GM23338 (cell line): ENCODE measurements around the gene HOMER1. TPM values are rescaled to one million over a fixed set of nuclear protein-coding genes. Genes with fewer than 3 reads are reported as not detected.

Experiments used
- ATAC-seq: fragments of 200-7000 bp; cut with Tn5 transposase; 3 replicates; pipeline ENCODE4 v1.9.1; 2020
- DNase-seq: peaks from one replicate; pipeline ENCODE4 v3.0.0-alpha.2; 2015; ENCODE audit warnings: low spot score
- H2AFZ ChIP-seq: fragments of 200-600 bp; sonication (generic); 2 replicates; pipeline ENCODE4 v1.8.0; 2016; ENCODE audit warnings: antibody characterized with exemption, mild to moderate bottlenecking, moderate library complexity
- H3F3A ChIP-seq: fragments of 200-600 bp; sonication (generic); replicated peaks from 2 replicates; pipeline ENCODE4 v1.8.0; 2017; ENCODE audit warnings: antibody characterized with exemption, mixed run types, low read depth
- H3K27ac ChIP-seq: fragments of 200-600 bp; sonication (generic); 2 replicates; pipeline ENCODE4 v1.6.1; 2016; ENCODE audit warnings: low read depth
- H3K27me3 ChIP-seq: fragments of 200-600 bp; sonication (generic); 2 replicates; pipeline ENCODE4 v1.8.0; 2016; ENCODE audit warnings: mild to moderate bottlenecking, mixed run types, moderate library complexity; ENCODE audit not compliant: insufficient read depth
- H3K36me3 ChIP-seq: fragments of 200-600 bp; sonication (generic); 2 replicates; pipeline ENCODE4 v1.8.0; 2016; ENCODE audit warnings: mild to moderate bottlenecking; ENCODE audit not compliant: insufficient read depth
- H3K4me1 ChIP-seq: fragments of 200-600 bp; sonication (generic); 2 replicates; pipeline ENCODE4 v1.8.0; 2016; ENCODE audit warnings: mild to moderate bottlenecking, moderate library complexity; ENCODE audit not compliant: insufficient read depth
- H3K4me2 ChIP-seq: fragments of 200-600 bp; sonication (generic); 2 replicates; pipeline ENCODE4 v1.7.1; 2017; ENCODE audit warnings: mixed run types
- H3K4me3 ChIP-seq: fragments of 200-600 bp; sonication (generic); 2 replicates; pipeline ENCODE4 v1.6.1; 2016; ENCODE audit warnings: mixed run types
- H3K79me2 ChIP-seq: fragments of 200-600 bp; sonication (generic); replicated peaks from 2 replicates; pipeline ENCODE4 v1.8.0; 2017; ENCODE audit warnings: mild to moderate bottlenecking; ENCODE audit not compliant: insufficient read depth
- H3K9me2 ChIP-seq: fragments of 200-600 bp; sonication (generic); 2 replicates; pipeline ENCODE4 v1.8.0; 2017; ENCODE audit not compliant: insufficient read depth
- H4K20me1 ChIP-seq: fragments of 200-600 bp; sonication (generic); replicated peaks from 2 replicates; pipeline ENCODE4 v1.8.0; 2017; ENCODE audit warnings: mild to moderate bottlenecking; ENCODE audit not compliant: insufficient read depth
- H3K27ac Mint-ChIP-seq: 2 replicates; pipeline ENCODE4 v1.8.0; 2020; ENCODE audit warnings: inconsistent platforms, mild to moderate bottlenecking, moderate library complexity, mixed read lengths
- H3K27me3 Mint-ChIP-seq: 3 replicates; pipeline ENCODE4 v1.8.0; 2022; ENCODE audit warnings: low read depth, mild to moderate bottlenecking, moderate library complexity, mixed read lengths, inconsistent platforms; ENCODE audit not compliant: insufficient read depth, poor library complexity
- H3K36me3 Mint-ChIP-seq: 3 replicates; pipeline ENCODE4 v1.8.0; 2021; ENCODE audit warnings: low read depth, mild to moderate bottlenecking, inconsistent platforms, moderate library complexity, mixed read lengths
- H3K4me1 Mint-ChIP-seq: 3 replicates; pipeline ENCODE4 v1.8.0; 2020; ENCODE audit warnings: mild to moderate bottlenecking, inconsistent platforms, mixed read lengths
- H3K4me3 Mint-ChIP-seq: 3 replicates; pipeline ENCODE4 v1.8.0; 2021; ENCODE audit warnings: moderate library complexity, mild to moderate bottlenecking, inconsistent platforms, mixed read lengths
- H3K9me3 Mint-ChIP-seq: 3 replicates; pipeline ENCODE4 v1.8.0; 2020; ENCODE audit warnings: moderate library complexity, mild to moderate bottlenecking, inconsistent platforms, mixed read lengths
- JUNB ChIP-seq: IDR thresholded peaks from one replicate; pipeline ENCODE4 v1.6.1; 2016; ENCODE audit warnings: antibody characterized with exemption; ENCODE audit not compliant: unreplicated experiment
- polyA plus RNA-seq: library from polyadenylated mRNA; unstranded; fragments of >200 nt; fragmentation: Nextera tagmentation; extraction: Ambion mirVana; gene quantifications from 2 replicates; pipeline ENCODE4 v1.2.1, GENCODE V29; 2016
- total RNA-seq: library from RNA; depleted of rRNA; stranded (reverse); fragments of >200 nt; shearing (Covaris generic); gene quantifications from 2 replicates; pipeline ENCODE4 v1.2.3, GENCODE V29; 2014
- TF ChIP-seq, protein P1 (sequence below): IDR thresholded peaks from 2 replicates; pipeline ENCODE4 v1.6.1; 2016; ENCODE audit warnings: antibody characterized with exemption
- TF ChIP-seq, protein P2 (sequence below), 2 experiments: fragments of 200-600 bp in 1 of 2; sonication (generic) in 1 of 2; conservative IDR thresholded peaks; 2 replicates each; pipeline versions ENCODE4 v1.5.1 to v1.6.1; 2016 to 2017; ENCODE audit warnings: antibody characterized with exemption in 2 of 2, low read depth in 2 of 2, mild to moderate bottlenecking in 2 of 2, moderate library complexity in 1 of 2

The HOMER1 gene
- total and polyA plus RNA-seq, 2 experiments from 2014 or later = 45.1 to 80.3 TPM

DNA sequence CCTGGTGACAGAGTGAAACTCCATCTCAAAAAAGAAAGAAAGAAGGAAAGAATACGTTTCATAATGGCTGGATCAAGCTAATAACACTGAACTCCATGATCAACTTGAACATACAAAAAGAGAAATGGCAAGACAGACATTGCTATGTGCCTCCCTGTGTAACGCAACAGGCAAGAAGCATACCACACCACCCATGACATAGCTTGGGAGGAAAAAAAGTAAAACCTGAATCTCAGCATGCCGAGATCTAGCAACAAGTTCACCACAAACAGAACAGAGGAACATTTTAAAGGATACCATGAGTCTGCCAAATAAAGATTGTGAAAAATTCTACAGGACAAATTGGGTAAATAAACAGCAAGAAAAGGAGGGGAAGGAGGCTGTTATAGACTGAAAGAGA is 26.7 kb downstream of the HOMER1 start:
- no peak overlapping the region for H2AFZ ChIP-seq
- no peaks in the 10 kb centered on the region for H3K9me3 Mint-ChIP-seq
- no peak overlapping the region for H3K4me3 ChIP-seq
- peaks cover 16% of the 10 kb centered on the region for H3K4me1 Mint-ChIP-seq
- no peak overlapping the region for H3K4me3 Mint-ChIP-seq
- ATAC-seq = no peak
- no peaks in the 10 kb centered on the region for H3K27me3 ChIP-seq
- H3K4me2 ChIP-seq = no peak overlapping the region
- H3K36me3 ChIP-seq = no peaks in the 10 kb centered on the region
- peaks cover 5% of the 10 kb centered on the region for H4K20me1 ChIP-seq
- no peak overlapping the region for H3K27ac ChIP-seq
- H3K27me3 Mint-ChIP-seq = no peaks in the 10 kb centered on the region
- peaks cover 100% of the 10 kb centered on the region for H3K79me2 ChIP-seq
- H3F3A ChIP-seq = no peaks in the 10 kb centered on the region
- DNase-seq = no peak
- peak overlapping the region; percentile 31; the same call in 1 of the 2 replicates for H3K27ac Mint-ChIP-seq
- H3K36me3 Mint-ChIP-seq = peaks cover 4% of the 10 kb centered on the region; the same call in 2 of the 3 replicates
- peaks cover 11% of the 10 kb centered on the region for H3K4me1 ChIP-seq
- no peaks in the 10 kb centered on the region for H3K9me2 ChIP-seq
- no peak for TF ChIP-seq JUNB
- TF ChIP-seq, protein P1, sequence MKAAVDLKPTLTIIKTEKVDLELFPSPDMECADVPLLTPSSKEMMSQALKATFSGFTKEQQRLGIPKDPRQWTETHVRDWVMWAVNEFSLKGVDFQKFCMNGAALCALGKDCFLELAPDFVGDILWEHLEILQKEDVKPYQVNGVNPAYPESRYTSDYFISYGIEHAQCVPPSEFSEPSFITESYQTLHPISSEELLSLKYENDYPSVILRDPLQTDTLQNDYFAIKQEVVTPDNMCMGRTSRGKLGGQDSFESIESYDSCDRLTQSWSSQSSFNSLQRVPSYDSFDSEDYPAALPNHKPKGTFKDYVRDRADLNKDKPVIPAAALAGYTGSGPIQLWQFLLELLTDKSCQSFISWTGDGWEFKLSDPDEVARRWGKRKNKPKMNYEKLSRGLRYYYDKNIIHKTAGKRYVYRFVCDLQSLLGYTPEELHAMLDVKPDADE = no peak
- TF ChIP-seq, protein P2, sequence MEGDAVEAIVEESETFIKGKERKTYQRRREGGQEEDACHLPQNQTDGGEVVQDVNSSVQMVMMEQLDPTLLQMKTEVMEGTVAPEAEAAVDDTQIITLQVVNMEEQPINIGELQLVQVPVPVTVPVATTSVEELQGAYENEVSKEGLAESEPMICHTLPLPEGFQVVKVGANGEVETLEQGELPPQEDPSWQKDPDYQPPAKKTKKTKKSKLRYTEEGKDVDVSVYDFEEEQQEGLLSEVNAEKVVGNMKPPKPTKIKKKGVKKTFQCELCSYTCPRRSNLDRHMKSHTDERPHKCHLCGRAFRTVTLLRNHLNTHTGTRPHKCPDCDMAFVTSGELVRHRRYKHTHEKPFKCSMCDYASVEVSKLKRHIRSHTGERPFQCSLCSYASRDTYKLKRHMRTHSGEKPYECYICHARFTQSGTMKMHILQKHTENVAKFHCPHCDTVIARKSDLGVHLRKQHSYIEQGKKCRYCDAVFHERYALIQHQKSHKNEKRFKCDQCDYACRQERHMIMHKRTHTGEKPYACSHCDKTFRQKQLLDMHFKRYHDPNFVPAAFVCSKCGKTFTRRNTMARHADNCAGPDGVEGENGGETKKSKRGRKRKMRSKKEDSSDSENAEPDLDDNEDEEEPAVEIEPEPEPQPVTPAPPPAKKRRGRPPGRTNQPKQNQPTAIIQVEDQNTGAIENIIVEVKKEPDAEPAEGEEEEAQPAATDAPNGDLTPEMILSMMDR (conservative IDR thresholded peaks at IDR 0.05; ENCODE audit: low read depth in 2 of 2) = 0 out of 4 replicates have a peak, but pooled peaks of 1 of the 2 experiments have one; percentile 19

DNA sequence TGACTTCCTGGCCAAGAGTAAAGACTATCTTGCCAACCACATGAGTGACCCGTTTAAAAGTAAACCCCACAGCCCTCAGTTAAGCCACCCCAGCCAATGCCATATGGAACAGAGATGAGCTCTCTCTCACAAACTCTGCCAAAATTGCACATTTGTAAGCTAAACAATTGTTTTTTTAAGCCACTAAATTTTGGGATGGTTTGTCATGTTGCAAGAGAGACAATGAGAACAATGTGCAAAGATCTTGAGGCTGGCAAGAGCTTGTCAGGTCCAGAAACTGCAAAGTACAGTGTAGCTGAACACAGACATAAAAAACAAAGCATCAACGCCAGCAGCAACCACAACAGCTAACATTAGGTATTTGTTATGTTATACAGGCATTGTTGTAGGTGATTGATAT is 27.8 kb downstream of the HOMER1 start:
- peaks cover 17% of the 10 kb centered on the region for H3K4me1 Mint-ChIP-seq
- peaks cover 4% of the 10 kb centered on the region; the same call in 2 of the 3 replicates for H3K36me3 Mint-ChIP-seq
- peak overlapping the region; percentile 17; the same call in 1 of the 2 replicates for H3K27ac Mint-ChIP-seq

More for the DNA sequence above, 27.8 kb downstream of the HOMER1 start:
- TF ChIP-seq, protein P2 (conservative IDR thresholded peaks at IDR 0.05; ENCODE audit: low read depth in 2 of 2) = no peak
- Histone ChIP-seq H3K9me2 (no peaks in the 10 kb centered on the region), H3K27me3 (no peaks in the 10 kb centered on the region), H2AFZ (no peak overlapping the region), H3K4me3 (no peak overlapping the region), H3K79me2 (peaks cover 100% of the 10 kb centered on the region), H4K20me1 (peaks cover 5% of the 10 kb centered on the region), H3K27ac (no peak overlapping the region), H3K4me2 (no peak overlapping the region), H3F3A (no peaks in the 10 kb centered on the region), H3K4me1 (peaks cover 11% of the 10 kb centered on the region), H3K36me3 (no peaks in the 10 kb centered on the region)
- no peaks in the 10 kb centered on the region for H3K9me3 Mint-ChIP-seq
- H3K27me3 Mint-ChIP-seq = no peaks in the 10 kb centered on the region
- no peak overlapping the region for H3K4me3 Mint-ChIP-seq
- no peak for ATAC-seq
- no peak for DNase-seq
